Ovary (tissue), 9 donors: ENCODE measurements around the gene CCDC50. TPM values are rescaled to one million over a fixed set of nuclear protein-coding genes. Genes with fewer than 3 reads are reported as not detected.
A peak's percentile ranks its signal among the peaks of the same experiment; 100 is the strongest.

Source experiments
- DNase-seq, 5 donors: peaks; one replicate each; pipeline ENCODE4 v3.0.0-alpha.2; 2019 to 2020
- H3K27ac ChIP-seq, 2 donors: fragments of 200-600 bp; one replicate each; pipeline versions ENCODE4 v1.5.1 to v1.8.0; 2019 to 2022
- H3K27me3 ChIP-seq: fragments of 200-600 bp; one replicate; pipeline ENCODE4 v1.8.0; 2022
- H3K36me3 ChIP-seq: fragments of 200-600 bp; sonication (generic); one replicate; pipeline ENCODE4 v1.5.1; 2019
- H3K4me1 ChIP-seq: one replicate; pipeline ENCODE4 v1.8.1; 2013; ENCODE audit warnings: mild to moderate bottlenecking, moderate library complexity; ENCODE audit not compliant: insufficient read depth
- H3K4me3 ChIP-seq: fragments of 200-600 bp; sonication (generic); one replicate; pipeline ENCODE4 v1.5.1; 2017
- H3K9me3 ChIP-seq, 2 donors: fragments of 200-600 bp in 1 of 2; sonication (generic) in 1 of 2; one replicate each; pipeline versions ENCODE4 v1.5.1 to v1.8.1; 2013 to 2019; ENCODE audit warnings: mild to moderate bottlenecking in 1 of 2, moderate library complexity in 1 of 2
- EP300 ChIP-seq: sonication (generic); formaldehyde crosslinking; IDR thresholded peaks from one replicate; pipeline ENCODE4 v1.6.1; 2017; ENCODE audit warnings: antibody characterized with exemption
- POLR2A ChIP-seq: fragments of 450-650 bp; IDR thresholded peaks from one replicate; pipeline ENCODE4 v1.6.1; 2017; ENCODE audit warnings: antibody characterized with exemption, mild to moderate bottlenecking, moderate library complexity
- WGBS, 3 donors: extraction: QIAGEN DNeasy Blood & Tissue Kit in 1 of 3; methylation state at CpG; one replicate each; pipeline versions ENCODE4 v1.1.5 to v1.1.7; 2013 to 2017; 5-methylcytosine and 5-hydroxymethylcytosine counted together
- intact Hi-C, 4 donors: fragments of 100-400 bp; cut with DNase I; formaldehyde crosslinking; loops; one replicate each; pipeline versions ENCODE4 v1.11.0 to v1.15.1; 2022 to 2023
- polyA plus RNA-seq, 2 donors: library from polyadenylated mRNA; stranded (reverse); fragments of 200-250 nt in 1 of 2; fragments of 350-450 nt in 1 of 2; fragmentation: Illumina TruSeq in 1 of 2; extraction: RNeasy Lipid Tissue Mini Kit (QIAGEN cat#74804) in 1 of 2; gene quantifications; one replicate each; pipeline ENCODE4 v1.2.3, GENCODE V29; 2013 to 2014
- total RNA-seq, 7 donors: library from RNA; depleted of rRNA in 2 of 7; stranded (reverse); fragments of >200 nt in 2 of 7; fragmentation: NEBNext Ultra II Directional in 3 of 7; extraction: Animal tissue kit (Norgen Biotek cat#: 25700) in 3 of 7; gene quantifications; one replicate each; pipeline versions ENCODE4 v1.1.0 to v1.2.4, GENCODE V29; 2016 to 2023
- TF ChIP-seq, protein P1 (sequence below), 3 donors: fragments of 450-650 bp in 2 of 3; fragments of 200-600 bp in 1 of 3; IDR thresholded peaks; one replicate each; pipeline versions ENCODE4 v1.5.1 to v1.8.0; 2016 to 2022; ENCODE audit warnings: antibody characterized with exemption in 3 of 3, mild to moderate bottlenecking in 1 of 3
- donor health status: DM: no; HTN: no; CAD: no; lungs with moderate emphysema.
- donor health status: DM: no; HTN: no; CAD: no.
- donor health status: Bipolar disorder and iron deficiency.
- donor health status: DM: yes; HTN: yes; CAD: no.
- donor health status: DM: no; HTN: no; CAD: no.
- donor health status: DM: yes; HTN: yes; CAD: no.

The CCDC50 gene
- total and polyA plus RNA-seq, 9 donors = 39.6 to 85.9 (median 75.2) TPM

DNA sequence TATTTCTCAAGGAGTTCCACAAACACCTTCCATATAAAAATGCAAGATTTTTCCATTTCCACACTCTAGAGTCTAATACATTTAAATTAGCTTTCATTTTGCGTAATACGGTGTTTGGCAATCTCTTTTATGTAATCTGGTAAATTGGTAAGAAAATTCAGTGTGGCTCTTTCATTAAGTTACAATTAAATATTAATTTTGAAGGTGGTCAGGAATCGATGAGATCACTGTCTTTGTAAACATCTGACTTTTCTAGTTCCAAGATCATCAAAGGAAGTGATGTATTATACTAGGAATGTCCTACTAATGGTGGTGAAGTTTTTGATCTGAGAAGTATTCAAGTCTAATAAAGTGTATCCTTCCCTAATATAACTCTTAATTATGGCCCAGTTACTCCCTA is 2.2 kb downstream of the CCDC50 start:
- intact Hi-C loops = no loop called here
- Histone ChIP-seq H3K4me3 (peak overlapping the region; percentile 82), H3K27me3 (no peaks in the 10 kb centered on the region), H3K4me1 (no peaks in the 10 kb centered on the region), H3K36me3 (no peaks in the 10 kb centered on the region), H3K27ac (no peak overlapping the region), H3K9me3 (no peaks in the 10 kb centered on the region)
- TF ChIP-seq POLR2A = no peak
- no peak for TF ChIP-seq EP300
- WGBS, 3 donors = 61 to 71% (median 68%) methylated on average over 3 of the region's 3 CpGs
- DNase-seq = no peak

DNA sequence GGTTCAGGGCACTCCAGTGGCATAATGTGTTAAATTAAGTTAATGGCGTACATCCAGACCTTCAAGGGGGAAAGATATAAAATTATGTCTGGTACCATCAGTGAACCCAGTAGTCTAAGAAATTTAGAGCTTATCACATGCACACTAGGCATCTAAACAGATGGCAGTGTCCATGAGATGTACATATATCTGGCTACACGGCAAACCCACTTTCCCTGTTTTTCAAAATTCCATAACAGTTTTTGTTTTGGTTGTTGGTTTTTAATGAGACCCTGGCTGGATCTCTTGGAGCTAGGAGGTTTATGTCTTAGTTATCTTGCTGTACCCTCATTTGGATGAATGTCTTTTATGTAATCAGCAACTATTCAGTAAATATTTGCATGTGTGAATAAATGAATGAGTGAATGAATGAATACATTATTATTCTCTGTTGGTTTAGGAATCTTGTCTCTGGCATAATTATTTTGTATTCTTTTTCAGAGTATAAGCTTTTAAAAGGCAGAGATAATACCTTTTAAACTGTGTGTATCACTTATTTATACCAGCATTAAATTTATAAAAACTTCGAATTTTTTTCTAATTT is 4.2 kb downstream of the CCDC50 start:
- no peak for DNase-seq
- no peak overlapping the region for H3K27ac ChIP-seq
- H3K4me3 ChIP-seq = no peak overlapping the region
- no peaks in the 10 kb centered on the region for H3K27me3 ChIP-seq
- WGBS, 3 donors = 62 to 75% (median 63%) methylated on average over 3 of the region's 3 CpGs
- no peak for TF ChIP-seq POLR2A
- TF ChIP-seq, protein P1, sequence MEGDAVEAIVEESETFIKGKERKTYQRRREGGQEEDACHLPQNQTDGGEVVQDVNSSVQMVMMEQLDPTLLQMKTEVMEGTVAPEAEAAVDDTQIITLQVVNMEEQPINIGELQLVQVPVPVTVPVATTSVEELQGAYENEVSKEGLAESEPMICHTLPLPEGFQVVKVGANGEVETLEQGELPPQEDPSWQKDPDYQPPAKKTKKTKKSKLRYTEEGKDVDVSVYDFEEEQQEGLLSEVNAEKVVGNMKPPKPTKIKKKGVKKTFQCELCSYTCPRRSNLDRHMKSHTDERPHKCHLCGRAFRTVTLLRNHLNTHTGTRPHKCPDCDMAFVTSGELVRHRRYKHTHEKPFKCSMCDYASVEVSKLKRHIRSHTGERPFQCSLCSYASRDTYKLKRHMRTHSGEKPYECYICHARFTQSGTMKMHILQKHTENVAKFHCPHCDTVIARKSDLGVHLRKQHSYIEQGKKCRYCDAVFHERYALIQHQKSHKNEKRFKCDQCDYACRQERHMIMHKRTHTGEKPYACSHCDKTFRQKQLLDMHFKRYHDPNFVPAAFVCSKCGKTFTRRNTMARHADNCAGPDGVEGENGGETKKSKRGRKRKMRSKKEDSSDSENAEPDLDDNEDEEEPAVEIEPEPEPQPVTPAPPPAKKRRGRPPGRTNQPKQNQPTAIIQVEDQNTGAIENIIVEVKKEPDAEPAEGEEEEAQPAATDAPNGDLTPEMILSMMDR (IDR thresholded peaks at IDR 0.05) = no peak
- no peak for TF ChIP-seq EP300
- H3K4me1 ChIP-seq = peaks cover 1% of the 10 kb centered on the region
- intact Hi-C loops = no loop called here
- H3K36me3 ChIP-seq = no peaks in the 10 kb centered on the region
- no peaks in the 10 kb centered on the region for H3K9me3 ChIP-seq

DNA sequence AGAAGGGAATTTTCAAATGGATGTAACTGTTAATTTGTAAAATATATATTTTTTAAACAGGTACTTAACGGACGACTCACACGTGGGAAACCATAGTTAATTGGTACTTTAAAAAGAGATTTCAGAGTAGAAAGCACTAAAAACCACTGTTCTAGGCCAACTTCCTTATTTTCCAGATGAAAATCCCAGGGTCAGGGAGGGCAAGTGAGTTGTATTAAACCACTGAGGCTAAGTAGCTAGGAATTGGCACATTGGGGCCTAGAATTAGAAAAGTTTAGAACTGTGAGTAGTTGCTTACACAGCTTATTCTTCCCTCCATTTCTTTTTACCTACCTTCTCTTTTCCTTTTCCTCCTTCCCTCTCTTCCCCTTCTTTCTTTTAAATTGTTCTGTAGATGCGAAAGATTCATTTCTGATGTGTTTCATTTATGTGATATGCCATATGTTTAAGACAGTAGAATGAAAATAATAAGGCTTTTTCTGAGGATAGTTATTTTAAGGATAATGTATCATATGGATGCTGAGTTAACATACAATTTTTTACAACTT is 5.2 kb downstream of the CCDC50 start:
- DNase-seq = no peak
- intact Hi-C loops = no loop called here
- 87 to 93% (median 91%) methylated on average over 4 of the region's 4 CpGs for WGBS, 3 donors
- H3K36me3 ChIP-seq = no peaks in the 10 kb centered on the region
- TF ChIP-seq EP300 = no peak
- no peak for TF ChIP-seq POLR2A
- TF ChIP-seq, protein P1 (IDR thresholded peaks at IDR 0.05) = no peak
- H3K4me1 ChIP-seq = peaks cover 1% of the 10 kb centered on the region
- H3K27me3 ChIP-seq = no peaks in the 10 kb centered on the region
- no peaks in the 10 kb centered on the region for H3K9me3 ChIP-seq
- H3K4me3 ChIP-seq = no peak overlapping the region
- H3K27ac ChIP-seq = no peak overlapping the region

DNA sequence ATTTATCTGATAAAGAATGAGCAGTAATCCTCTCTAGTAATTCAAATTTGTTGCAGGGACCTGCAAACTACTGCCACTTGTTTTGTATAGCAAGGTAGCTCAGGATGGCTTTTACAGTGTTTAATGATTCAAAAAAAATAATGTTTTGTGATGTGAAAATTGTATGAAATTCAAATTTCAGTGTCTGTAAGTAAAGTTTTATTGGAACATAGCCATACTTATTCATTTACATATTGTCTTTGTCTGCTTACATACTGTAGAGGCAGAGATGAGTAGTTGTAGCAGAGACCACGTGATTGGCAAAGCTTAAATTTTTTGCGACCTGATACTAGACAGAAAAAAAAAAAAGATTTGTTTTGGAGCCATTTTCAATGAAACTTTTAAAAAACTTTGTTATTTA is 7.6 kb downstream of the CCDC50 start:
- no peak for DNase-seq
- H3K27me3 ChIP-seq = no peaks in the 10 kb centered on the region
- intact Hi-C loops = no loop called here
- 45 to 73% (median 58%) methylated on average over 2 of the region's 2 CpGs for WGBS, 3 donors
- H3K4me1 ChIP-seq = peaks cover 5% of the 10 kb centered on the region
- H3K4me3 ChIP-seq = no peak overlapping the region
- no peaks in the 10 kb centered on the region for H3K36me3 ChIP-seq
- TF ChIP-seq POLR2A (no peak), EP300 (no peak)
- TF ChIP-seq, protein P1 (IDR thresholded peaks at IDR 0.05) = no peak
- no peak overlapping the region for H3K27ac ChIP-seq
- H3K9me3 ChIP-seq = no peaks in the 10 kb centered on the region

DNA sequence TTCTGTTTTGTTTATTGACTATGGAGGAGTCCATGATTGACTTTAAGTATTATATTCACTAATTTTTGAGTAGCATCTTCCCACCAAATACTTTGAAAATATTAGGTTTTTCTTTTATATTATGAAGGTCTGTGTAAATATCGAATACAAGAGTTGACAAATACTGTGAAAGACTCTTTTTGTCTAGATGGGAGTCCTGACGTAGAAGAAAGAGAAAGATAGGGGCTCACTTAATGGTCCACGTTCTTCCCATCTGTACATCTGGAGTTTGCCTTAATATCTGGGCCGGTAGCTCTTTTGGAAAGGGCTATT is 8.9 kb downstream of the CCDC50 start:
- Histone ChIP-seq H3K9me3 (no peaks in the 10 kb centered on the region), H3K36me3 (no peaks in the 10 kb centered on the region), H3K4me1 (peaks cover 8% of the 10 kb centered on the region), H3K4me3 (no peak overlapping the region), H3K27me3 (no peaks in the 10 kb centered on the region), H3K27ac (no peak overlapping the region)
- TF ChIP-seq, protein P1 (IDR thresholded peaks at IDR 0.05) = no peak
- TF ChIP-seq EP300 (no peak), POLR2A (no peak)
- intact Hi-C loops = no loop called here
- 91 to 96% (median 93%) methylated on average over 4 of the region's 4 CpGs for WGBS, 3 donors
- no peak for DNase-seq
